ENCODE data around the gene FGF22.
A peak's percentile ranks its signal among the peaks of the same experiment; 100 is the strongest.

Gene FGF22

GRCh38 chr19:617551-618246 lies 22.0 kb upstream of the FGF22 start:
- TF ChIP-seq RAD21 (IDR thresholded peaks at IDR 0.05; ENCODE audit: low read depth) (no peak), EP300 (IDR thresholded peaks at IDR 0.05; ENCODE audit: borderline replicate concordance) (no peak), TCF12 (IDR thresholded peaks at IDR 0.05; ENCODE audit: low read depth) (no peak), TEAD4 (IDR thresholded peaks at IDR 0.05) (no peak), CREB1 (IDR thresholded peaks at IDR 0.05; ENCODE audit: low read depth) (no peak), TAF1 (IDR thresholded peaks at IDR 0.05; ENCODE audit: low read depth) (no peak), FOXM1 (IDR thresholded peaks at IDR 0.05; ENCODE audit: borderline replicate concordance, low read depth) (0 out of 2 replicates have a peak, but pooled peaks have one; percentile 0)

- TF ChIP-seq MAX (IDR thresholded peaks at IDR 0.05) (no peak), CREB1 (IDR thresholded peaks at IDR 0.05; ENCODE audit: low read depth) (no peak)
Measured at GRCh38 chr19:618247-618619, 21.4 kb upstream of the FGF22 start.

DNA sequence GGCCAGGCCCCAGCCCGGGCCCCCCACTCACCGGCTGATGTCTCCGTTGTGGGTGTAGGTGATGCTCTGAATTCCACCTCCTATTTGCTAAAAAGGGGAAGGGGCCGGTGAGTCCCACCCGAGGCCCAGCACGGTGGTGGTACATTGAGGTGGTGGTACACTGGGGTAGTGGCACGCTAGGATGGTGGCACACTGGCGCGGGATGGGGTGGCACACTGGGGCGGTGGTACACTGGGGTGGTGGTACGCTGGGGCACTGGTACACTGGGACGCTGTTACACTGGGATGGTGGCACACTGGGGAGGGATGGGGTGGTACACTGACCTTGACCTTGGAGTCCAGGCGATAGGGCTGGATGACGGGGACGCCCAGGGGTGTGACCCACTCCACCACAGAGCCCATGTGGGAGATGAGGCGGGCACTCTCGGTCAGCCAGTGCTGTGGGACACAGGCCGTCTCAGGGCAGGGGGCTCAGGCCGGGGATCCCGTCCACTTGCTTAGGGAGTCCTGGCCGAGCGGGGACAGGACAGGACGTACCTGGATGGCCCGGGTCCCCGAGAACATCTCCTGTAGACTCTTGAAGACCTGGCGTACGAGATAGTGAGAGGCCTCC lies 20.9 kb upstream of the FGF22 start:
- TF ChIP-seq TEAD4 (IDR thresholded peaks at IDR 0.05) = no peak

GRCh38 chr19:619286-620002 lies 20.2 kb upstream of the FGF22 start:
- TF ChIP-seq NFIC (IDR thresholded peaks at IDR 0.05) (no peak), EGR1 (IDR thresholded peaks at IDR 0.05) (no peak), ZBTB7A (IDR thresholded peaks at IDR 0.05; ENCODE audit: low read depth) (no peak), REST (IDR thresholded peaks at IDR 0.05; ENCODE audit: low read depth) (no peak)

DNA sequence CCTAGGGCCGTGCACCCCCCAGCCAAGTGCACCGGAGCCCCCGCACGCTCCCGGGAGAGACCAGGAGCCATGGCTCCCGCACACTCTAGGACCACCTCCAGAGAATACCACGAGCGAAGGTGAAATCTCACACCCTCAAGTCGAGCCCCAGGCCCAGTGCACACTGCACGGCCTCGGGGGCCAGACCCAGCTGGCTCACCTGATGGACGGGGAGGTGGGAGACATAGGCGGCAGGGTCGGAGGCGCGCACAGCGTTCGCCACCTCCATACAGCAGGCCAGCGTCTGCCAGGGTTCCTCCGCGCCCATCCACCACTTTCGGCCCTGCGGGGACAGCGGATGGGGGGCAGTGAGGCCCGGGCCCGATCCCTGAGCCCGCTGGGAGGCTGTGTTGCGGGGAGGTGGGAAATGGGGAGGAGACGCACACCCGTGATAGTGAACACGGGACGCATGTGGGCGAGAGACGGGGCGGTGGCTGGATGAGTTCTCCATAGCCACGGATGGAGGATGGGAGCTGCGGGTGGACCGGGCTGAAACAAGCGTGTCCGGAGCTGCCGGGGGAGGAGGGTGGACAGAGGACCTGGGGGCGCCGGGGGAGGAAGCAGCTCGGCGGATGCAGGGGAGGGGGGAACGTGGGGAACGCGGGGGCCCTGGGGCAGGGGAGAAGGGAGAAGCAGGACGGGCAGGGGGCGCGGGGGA lies 19.4 kb upstream of the FGF22 start:
- no peak for TF ChIP-seq TCF12 (IDR thresholded peaks at IDR 0.05; ENCODE audit: low read depth)
- no peak for TF ChIP-seq TEAD4 (IDR thresholded peaks at IDR 0.05)

DNA sequence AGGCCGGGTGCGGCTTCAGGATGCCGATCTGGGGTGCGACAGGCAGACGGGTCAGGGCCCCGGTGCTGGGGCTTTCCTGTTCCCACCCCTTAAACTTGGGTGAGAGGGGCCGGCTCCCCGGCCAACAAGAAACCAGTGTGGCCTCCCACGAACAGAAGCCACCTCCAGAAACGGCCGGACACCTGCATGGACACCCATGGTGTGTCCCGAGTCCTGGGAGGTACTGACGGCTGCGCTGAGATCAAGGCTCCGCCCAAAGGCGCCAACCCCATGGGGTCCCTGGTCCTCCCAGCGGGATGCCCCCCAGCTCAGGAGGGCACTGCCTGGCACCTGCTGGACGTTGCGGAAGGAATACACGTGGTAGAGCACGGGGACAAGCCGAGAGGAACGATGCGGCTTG lies 17.9 kb upstream of the FGF22 start:
- no peak for TF ChIP-seq MAX (IDR thresholded peaks at IDR 0.05)
- no peak for TF ChIP-seq TCF12 (IDR thresholded peaks at IDR 0.05; ENCODE audit: low read depth)
- TF ChIP-seq RAD21 (IDR thresholded peaks at IDR 0.05; ENCODE audit: low read depth) = no peak
- TF ChIP-seq ZBTB7A (IDR thresholded peaks at IDR 0.05; ENCODE audit: low read depth) = no peak
- TF ChIP-seq EGR1 (IDR thresholded peaks at IDR 0.05) = no peak
- TF ChIP-seq YY1 (IDR thresholded peaks at IDR 0.05; ENCODE audit: low read depth) = no peak
- TF ChIP-seq FOXM1 (IDR thresholded peaks at IDR 0.05; ENCODE audit: borderline replicate concordance, low read depth) = no peak
- no peak for TF ChIP-seq NFIC (IDR thresholded peaks at IDR 0.05)
- TF ChIP-seq TEAD4 (IDR thresholded peaks at IDR 0.05) = no peak
- TF ChIP-seq EP300 (IDR thresholded peaks at IDR 0.05; ENCODE audit: borderline replicate concordance) = no peak
- no peak for TF ChIP-seq REST (IDR thresholded peaks at IDR 0.05; ENCODE audit: low read depth)
- TF ChIP-seq, protein P1, sequence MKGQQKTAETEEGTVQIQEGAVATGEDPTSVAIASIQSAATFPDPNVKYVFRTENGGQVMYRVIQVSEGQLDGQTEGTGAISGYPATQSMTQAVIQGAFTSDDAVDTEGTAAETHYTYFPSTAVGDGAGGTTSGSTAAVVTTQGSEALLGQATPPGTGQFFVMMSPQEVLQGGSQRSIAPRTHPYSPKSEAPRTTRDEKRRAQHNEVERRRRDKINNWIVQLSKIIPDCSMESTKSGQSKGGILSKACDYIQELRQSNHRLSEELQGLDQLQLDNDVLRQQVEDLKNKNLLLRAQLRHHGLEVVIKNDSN (IDR thresholded peaks at IDR 0.05) = no peak
- no peak for TF ChIP-seq CEBPB (IDR thresholded peaks at IDR 0.05)
- no peak for TF ChIP-seq TAF1 (IDR thresholded peaks at IDR 0.05; ENCODE audit: low read depth)
- no peak for TF ChIP-seq CREB1 (IDR thresholded peaks at IDR 0.05; ENCODE audit: low read depth)

- TF ChIP-seq YY1 (IDR thresholded peaks at IDR 0.05; ENCODE audit: low read depth) = no peak
- TF ChIP-seq TAF1 (IDR thresholded peaks at IDR 0.05; ENCODE audit: low read depth) = no peak
- TF ChIP-seq CEBPB (IDR thresholded peaks at IDR 0.05) = no peak
- TF ChIP-seq EP300 (IDR thresholded peaks at IDR 0.05; ENCODE audit: borderline replicate concordance) = no peak
- TF ChIP-seq ZBTB7A (IDR thresholded peaks at IDR 0.05; ENCODE audit: low read depth) = no peak
- no peak for TF ChIP-seq NFIC (IDR thresholded peaks at IDR 0.05)
- TF ChIP-seq TCF12 (IDR thresholded peaks at IDR 0.05; ENCODE audit: low read depth) = no peak
- no peak for TF ChIP-seq REST (IDR thresholded peaks at IDR 0.05; ENCODE audit: low read depth)
- no peak for TF ChIP-seq RAD21 (IDR thresholded peaks at IDR 0.05; ENCODE audit: low read depth)
Measured at GRCh38 chr19:622666-623065, 17.0 kb upstream of the FGF22 start.
